ENCODE measurements around the gene ARL16. TPM values are rescaled to one million over a fixed set of nuclear protein-coding genes. Genes with fewer than 3 reads are reported as not detected.
A peak's percentile ranks its signal among the peaks of the same experiment; 100 is the strongest.

ARL16 gene
- total RNA-seq, 1 donor from 2014 or later: 38.6 TPM

DNA sequence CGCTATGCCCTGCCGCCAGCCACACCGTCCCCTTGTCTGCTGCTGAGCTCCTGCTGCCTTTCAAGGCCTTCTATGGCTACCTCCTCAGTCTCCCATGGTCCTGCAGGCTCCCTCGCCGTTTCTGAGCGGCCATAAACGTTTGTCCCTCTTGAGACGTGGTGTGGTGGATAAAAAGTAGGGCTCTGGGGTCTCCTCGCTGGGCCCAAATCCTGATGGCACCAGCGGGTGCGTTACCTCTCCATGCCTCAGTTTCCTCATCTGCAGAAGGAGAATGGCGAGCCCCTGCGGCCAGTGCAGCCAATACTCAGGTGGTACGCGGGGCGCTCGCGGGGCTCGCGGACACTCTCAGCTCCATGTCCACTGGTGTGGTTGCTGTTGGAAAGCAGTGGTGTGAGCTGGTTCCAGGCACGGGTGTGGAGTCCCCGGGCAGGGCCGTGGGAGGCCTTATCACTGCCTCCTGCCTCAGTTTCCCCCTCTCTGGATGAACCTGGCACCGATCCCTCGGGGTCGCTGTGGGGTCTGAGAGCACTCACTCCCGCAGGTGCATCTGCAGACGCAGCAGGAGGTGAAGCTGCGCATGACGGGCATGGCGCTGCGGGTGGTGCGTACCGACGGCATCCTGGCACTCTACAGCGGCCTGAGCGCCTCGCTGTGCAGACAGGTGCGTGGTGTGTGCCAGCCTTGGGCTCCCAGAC is 31.0 kb upstream of the ARL16 start:
- TF ChIP-seq, protein P1, sequence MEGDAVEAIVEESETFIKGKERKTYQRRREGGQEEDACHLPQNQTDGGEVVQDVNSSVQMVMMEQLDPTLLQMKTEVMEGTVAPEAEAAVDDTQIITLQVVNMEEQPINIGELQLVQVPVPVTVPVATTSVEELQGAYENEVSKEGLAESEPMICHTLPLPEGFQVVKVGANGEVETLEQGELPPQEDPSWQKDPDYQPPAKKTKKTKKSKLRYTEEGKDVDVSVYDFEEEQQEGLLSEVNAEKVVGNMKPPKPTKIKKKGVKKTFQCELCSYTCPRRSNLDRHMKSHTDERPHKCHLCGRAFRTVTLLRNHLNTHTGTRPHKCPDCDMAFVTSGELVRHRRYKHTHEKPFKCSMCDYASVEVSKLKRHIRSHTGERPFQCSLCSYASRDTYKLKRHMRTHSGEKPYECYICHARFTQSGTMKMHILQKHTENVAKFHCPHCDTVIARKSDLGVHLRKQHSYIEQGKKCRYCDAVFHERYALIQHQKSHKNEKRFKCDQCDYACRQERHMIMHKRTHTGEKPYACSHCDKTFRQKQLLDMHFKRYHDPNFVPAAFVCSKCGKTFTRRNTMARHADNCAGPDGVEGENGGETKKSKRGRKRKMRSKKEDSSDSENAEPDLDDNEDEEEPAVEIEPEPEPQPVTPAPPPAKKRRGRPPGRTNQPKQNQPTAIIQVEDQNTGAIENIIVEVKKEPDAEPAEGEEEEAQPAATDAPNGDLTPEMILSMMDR (IDR thresholded peaks at IDR 0.05; ENCODE audit: insufficient read depth, low read depth, low read length): no peak
- no peak for TF ChIP-seq EZH2 (IDR thresholded peaks at IDR 0.05; ENCODE audit: insufficient read depth, low read length)
- Histone ChIP-seq H3K27ac (ENCODE audit: low read depth, low read length) (no peak overlapping the region), H4K20me1 (ENCODE audit: insufficient read depth, low read length) (peaks cover 26% of the 10 kb centered on the region), H3K79me2 (ENCODE audit: insufficient read depth, low read length) (peaks cover 13% of the 10 kb centered on the region), H3K9me3 (ENCODE audit: insufficient read depth, low read depth, low read length) (no peaks in the 10 kb centered on the region), H2AFZ (ENCODE audit: low read depth, low read length) (no peak overlapping the region), H3K4me1 (ENCODE audit: insufficient read depth, low read length) (peaks cover 34% of the 10 kb centered on the region), H3K9ac (ENCODE audit: low read length) (no peak overlapping the region), H3K4me3 (ENCODE audit: insufficient read depth, low read depth, low read length) (no peak overlapping the region), H3K4me2 (ENCODE audit: low read length) (no peak overlapping the region), H3K27me3 (ENCODE audit: insufficient read depth, low read length) (no peaks in the 10 kb centered on the region), H3K36me3 (ENCODE audit: insufficient read depth, low read length) (no peaks in the 10 kb centered on the region)
- no peak overlapping the region for H3K27ac Mint-ChIP-seq (ENCODE audit: unreplicated experiment)
- H3K36me3 Mint-ChIP-seq (ENCODE audit: low read depth, unreplicated experiment): no peaks in the 10 kb centered on the region
- no peaks in the 10 kb centered on the region for H3K9me3 Mint-ChIP-seq (ENCODE audit: unreplicated experiment)
- DNase-seq (ENCODE audit: low read depth): no peak
- peaks cover 7% of the 10 kb centered on the region for H3K4me1 Mint-ChIP-seq (ENCODE audit: low read depth, unreplicated experiment)
- H3K4me3 Mint-ChIP-seq (ENCODE audit: unreplicated experiment): no peak overlapping the region
- H3K27me3 Mint-ChIP-seq (ENCODE audit: low read depth, unreplicated experiment): no peaks in the 10 kb centered on the region
- no peak for FAIRE-seq

DNA sequence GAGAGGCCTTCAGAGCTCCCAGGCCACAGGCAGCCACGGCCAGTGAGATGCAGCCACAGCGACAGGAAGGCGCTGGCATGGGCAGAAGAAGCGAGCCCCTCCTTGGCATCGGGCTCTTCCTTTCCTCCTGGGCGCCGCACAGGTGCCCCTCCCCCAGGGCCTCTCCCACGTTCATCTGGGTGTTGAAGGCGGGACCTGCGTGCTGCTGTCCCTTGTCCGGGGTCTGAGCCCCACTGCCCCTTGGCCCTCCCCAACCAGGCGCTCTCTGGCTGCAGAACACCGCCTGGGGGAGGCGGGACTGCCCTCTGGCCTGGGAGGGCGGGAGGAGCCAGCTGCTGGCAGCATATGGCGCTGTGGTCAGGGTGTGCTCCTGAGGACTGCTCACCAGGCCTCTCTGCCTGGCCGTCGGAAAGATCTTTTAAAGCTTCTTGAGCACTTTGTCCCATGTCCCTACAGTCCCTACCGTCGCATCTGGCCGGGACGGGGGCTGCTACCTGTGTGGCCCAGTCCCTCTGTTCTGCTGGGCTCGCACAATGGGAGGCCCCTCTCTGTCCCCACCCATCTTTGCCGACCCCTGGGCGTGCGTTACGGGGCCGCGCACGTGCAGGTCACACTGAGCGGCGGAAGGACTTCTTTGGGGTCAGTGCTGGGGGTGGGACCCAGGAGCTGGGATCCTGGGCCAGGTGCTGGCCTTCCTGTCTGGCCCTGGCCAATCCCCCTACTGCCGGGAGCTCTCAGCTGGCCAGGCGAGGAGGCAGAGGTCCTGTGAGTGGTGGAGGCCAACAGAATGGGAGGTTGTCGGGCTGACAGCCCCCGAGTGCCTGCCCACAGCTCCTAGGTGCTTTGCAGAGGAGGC is 30.2 kb upstream of the ARL16 start:
- FAIRE-seq: no peak
- H3K79me2 ChIP-seq (ENCODE audit: insufficient read depth, low read length): peaks cover 13% of the 10 kb centered on the region
- no peaks in the 10 kb centered on the region for H3K27me3 Mint-ChIP-seq (ENCODE audit: low read depth, unreplicated experiment)

More for the DNA sequence above, 30.2 kb upstream of the ARL16 start:
- peaks cover 34% of the 10 kb centered on the region for H3K4me1 ChIP-seq (ENCODE audit: insufficient read depth, low read length)
- H3K27ac ChIP-seq (ENCODE audit: low read depth, low read length): no peak overlapping the region
- no peak overlapping the region for H3K9ac ChIP-seq (ENCODE audit: low read length)
- Mint-ChIP-seq H3K9me3 (ENCODE audit: unreplicated experiment) (no peaks in the 10 kb centered on the region), H3K27ac (ENCODE audit: unreplicated experiment) (no peak overlapping the region), H3K4me1 (ENCODE audit: low read depth, unreplicated experiment) (peaks cover 7% of the 10 kb centered on the region), H3K36me3 (ENCODE audit: low read depth, unreplicated experiment) (peaks cover 2% of the 10 kb centered on the region), H3K4me3 (ENCODE audit: unreplicated experiment) (peak overlapping the region; percentile 85)
- H3K4me2 ChIP-seq (ENCODE audit: low read length): peak overlapping the region; percentile 89
- H3K9me3 ChIP-seq (ENCODE audit: insufficient read depth, low read depth, low read length): no peaks in the 10 kb centered on the region
- no peak for TF ChIP-seq EZH2 (IDR thresholded peaks at IDR 0.05; ENCODE audit: insufficient read depth, low read length)
- TF ChIP-seq, protein P1 (IDR thresholded peaks at IDR 0.05; ENCODE audit: insufficient read depth, low read depth, low read length): no peak
- DNase-seq (ENCODE audit: low read depth): no peak
- no peaks in the 10 kb centered on the region for H3K36me3 ChIP-seq (ENCODE audit: insufficient read depth, low read length)
- H2AFZ ChIP-seq (ENCODE audit: low read depth, low read length): no peak overlapping the region
- no peak overlapping the region for H3K4me3 ChIP-seq (ENCODE audit: insufficient read depth, low read depth, low read length)
- H3K27me3 ChIP-seq (ENCODE audit: insufficient read depth, low read length): no peaks in the 10 kb centered on the region
- peaks cover 27% of the 10 kb centered on the region for H4K20me1 ChIP-seq (ENCODE audit: insufficient read depth, low read length)

Measured in astrocyte (in vitro differentiated cells and primary cell).